Mucosa of stomach (tissue), 1 donor: Measurements from ENCODE around the gene ANKFY1.

ENCODE experiments used
- H3K27me3 ChIP-seq: one replicate; pipeline ENCODE4 v1.7.0; 2013; ENCODE audit warnings: mild to moderate bottlenecking, low read length; ENCODE audit not compliant: control insufficient read depth, insufficient read depth
- H3K36me3 ChIP-seq: one replicate; pipeline ENCODE4 v1.7.0; 2013; ENCODE audit warnings: low read length; ENCODE audit not compliant: control insufficient read depth, insufficient read depth
- H3K4me1 ChIP-seq: one replicate; pipeline ENCODE4 v1.7.0; 2013; ENCODE audit warnings: mild to moderate bottlenecking, low read length; ENCODE audit not compliant: control insufficient read depth, insufficient read depth
- H3K4me3 ChIP-seq: one replicate; pipeline ENCODE4 v1.7.0; 2013; ENCODE audit warnings: low read length
- H3K9ac ChIP-seq: one replicate; pipeline ENCODE4 v1.7.0; 2013; ENCODE audit warnings: mild to moderate bottlenecking, low read length, moderate library complexity
- H3K9me3 ChIP-seq: one replicate; pipeline ENCODE4 v1.7.0; 2013; ENCODE audit warnings: mild to moderate bottlenecking, low read length, moderate library complexity; ENCODE audit not compliant: control insufficient read depth
- donor health status: Pancreatic carcinoma.

ANKFY1 gene

GRCh38 chr17:4166419-4166818, 97.4 kb downstream of the ANKFY1 start:
- Histone ChIP-seq H3K9me3 (no peaks in the 10 kb centered on the region), H3K4me3 (no peak overlapping the region), H3K4me1 (no peaks in the 10 kb centered on the region), H3K9ac (no peak overlapping the region), H3K27me3 (no peaks in the 10 kb centered on the region), H3K36me3 (peaks cover 22% of the 10 kb centered on the region)

DNA sequence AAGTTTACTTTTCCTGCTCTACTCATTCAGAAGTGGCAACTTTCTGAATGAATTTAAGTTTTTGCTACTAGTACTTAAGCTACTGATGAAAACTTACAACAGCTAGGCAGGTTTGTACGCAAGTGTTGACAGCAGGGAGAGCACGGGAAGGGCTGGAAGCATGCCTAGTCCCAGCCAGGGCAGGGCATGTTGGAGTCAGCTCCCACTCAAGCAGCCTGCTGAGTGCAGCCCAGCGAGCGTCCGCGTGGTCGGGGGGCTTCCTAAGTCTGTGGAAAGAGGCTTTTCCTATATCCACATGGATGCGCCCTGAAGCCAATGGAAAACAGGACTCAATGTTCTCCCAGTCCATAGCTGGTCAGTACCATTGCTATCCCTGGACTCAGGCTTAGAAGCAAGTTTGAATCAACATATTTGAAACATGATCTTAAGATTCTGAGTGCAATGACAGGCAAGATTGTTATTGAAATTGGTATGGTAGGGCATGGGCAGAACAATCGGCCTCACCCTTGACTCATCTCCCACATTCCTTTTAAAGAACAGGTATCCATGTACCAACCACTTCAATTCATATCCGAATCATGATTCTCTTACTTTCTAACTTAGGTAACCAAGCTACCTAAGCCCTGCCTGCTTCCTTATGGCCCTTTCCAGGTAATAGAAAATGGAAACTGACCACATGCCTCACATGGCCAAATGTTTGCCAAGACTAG, 98.3 kb downstream of the ANKFY1 start:
- no peak overlapping the region for H3K4me3 ChIP-seq
- no peaks in the 10 kb centered on the region for H3K9me3 ChIP-seq
- H3K27me3 ChIP-seq: no peaks in the 10 kb centered on the region
- H3K4me1 ChIP-seq: no peaks in the 10 kb centered on the region
- no peak overlapping the region for H3K9ac ChIP-seq
- H3K36me3 ChIP-seq: peaks cover 22% of the 10 kb centered on the region

DNA sequence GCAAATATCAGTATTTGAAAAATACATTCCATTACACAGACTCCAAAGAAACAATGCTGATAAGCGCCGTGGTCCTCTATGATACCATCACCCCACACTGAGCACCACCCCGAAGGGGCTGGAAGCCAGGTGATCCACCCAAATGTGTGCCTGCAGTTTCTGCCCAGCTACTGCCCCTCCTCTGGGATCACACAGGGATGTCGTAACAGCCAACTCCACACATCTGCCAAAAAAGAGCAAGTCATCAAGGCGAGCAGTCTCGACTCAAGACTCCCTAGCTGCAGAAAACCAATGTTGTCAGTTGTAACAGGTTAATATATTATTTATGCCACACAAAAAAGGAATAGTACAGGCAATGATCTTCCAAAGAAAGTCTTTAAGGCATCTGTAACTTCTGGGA, 99.8 kb downstream of the ANKFY1 start:
- peaks cover 11% of the 10 kb centered on the region for H3K36me3 ChIP-seq
- H3K4me3 ChIP-seq: no peak overlapping the region
- H3K4me1 ChIP-seq: no peaks in the 10 kb centered on the region
- no peaks in the 10 kb centered on the region for H3K9me3 ChIP-seq
- H3K9ac ChIP-seq: no peak overlapping the region
- no peaks in the 10 kb centered on the region for H3K27me3 ChIP-seq

GRCh38 chr17:4162775-4163466, 100.9 kb downstream of the ANKFY1 start:
- H3K36me3 ChIP-seq: peaks cover 11% of the 10 kb centered on the region
- no peak overlapping the region for H3K4me3 ChIP-seq
- H3K4me1 ChIP-seq: no peaks in the 10 kb centered on the region
- no peaks in the 10 kb centered on the region for H3K9me3 ChIP-seq
- no peaks in the 10 kb centered on the region for H3K27me3 ChIP-seq
- no peak overlapping the region for H3K9ac ChIP-seq

DNA sequence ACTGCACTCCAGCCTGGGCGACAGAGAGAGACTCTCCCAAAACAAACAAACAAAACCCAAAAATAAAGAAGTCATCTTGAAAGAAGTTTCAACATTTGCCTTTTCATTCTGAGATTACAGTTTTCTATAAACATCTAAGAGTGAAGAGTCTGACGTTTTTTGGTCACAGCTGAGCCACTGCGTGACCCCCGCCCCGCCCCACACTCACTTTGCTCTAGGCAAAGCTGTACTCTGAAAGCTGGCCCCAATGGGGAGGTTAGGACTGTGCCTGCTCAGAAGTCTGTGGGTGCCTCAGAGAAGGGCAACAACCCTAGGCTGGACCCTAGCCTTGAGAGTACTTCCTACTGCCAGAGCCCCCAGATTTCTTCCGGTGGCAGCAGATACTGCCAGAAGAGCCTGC, 101.5 kb downstream of the ANKFY1 start:
- Histone ChIP-seq H3K9me3 (no peaks in the 10 kb centered on the region), H3K36me3 (peaks cover 10% of the 10 kb centered on the region), H3K9ac (no peak overlapping the region), H3K27me3 (no peaks in the 10 kb centered on the region), H3K4me3 (no peak overlapping the region), H3K4me1 (no peaks in the 10 kb centered on the region)

DNA sequence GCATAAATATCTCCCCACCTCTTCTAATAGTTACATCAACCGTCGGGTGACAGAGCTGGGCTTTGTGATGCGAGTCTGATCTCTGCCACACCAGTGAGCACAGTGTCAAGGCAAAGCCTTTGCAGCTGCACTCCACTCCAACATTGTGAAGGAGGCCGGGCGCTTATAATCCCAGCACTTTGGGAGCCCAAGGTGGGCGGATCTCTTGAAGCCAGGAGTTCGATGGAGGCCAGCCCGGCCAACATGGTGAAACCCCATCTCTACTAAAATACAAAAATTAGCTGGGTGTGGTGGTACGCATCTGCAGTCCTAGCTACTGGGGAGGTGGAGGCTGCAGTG, 101.8 kb downstream of the ANKFY1 start:
- Histone ChIP-seq H3K4me3 (no peak overlapping the region), H3K36me3 (peaks cover 6% of the 10 kb centered on the region), H3K9me3 (no peaks in the 10 kb centered on the region), H3K27me3 (no peaks in the 10 kb centered on the region), H3K4me1 (no peaks in the 10 kb centered on the region), H3K9ac (no peak overlapping the region)

- Histone ChIP-seq H3K36me3 (peaks cover under 1% of the 10 kb centered on the region), H3K9me3 (no peaks in the 10 kb centered on the region), H3K4me3 (no peak overlapping the region), H3K4me1 (no peaks in the 10 kb centered on the region), H3K9ac (no peak overlapping the region), H3K27me3 (no peaks in the 10 kb centered on the region)
These were observed 102.4 kb downstream of the ANKFY1 start for GRCh38 chr17:4161192-4161966.

- no peak overlapping the region for H3K9ac ChIP-seq
- H3K4me3 ChIP-seq: no peak overlapping the region
- H3K9me3 ChIP-seq: no peaks in the 10 kb centered on the region
- H3K27me3 ChIP-seq: no peaks in the 10 kb centered on the region
- H3K36me3 ChIP-seq: no peaks in the 10 kb centered on the region
- H3K4me1 ChIP-seq: no peaks in the 10 kb centered on the region
These were observed 103.4 kb downstream of the ANKFY1 start for GRCh38 chr17:4160294-4160859.

GRCh38 chr17:4159761-4160160, 104.0 kb downstream of the ANKFY1 start:
- Histone ChIP-seq H3K9ac (no peak overlapping the region), H3K4me1 (no peaks in the 10 kb centered on the region), H3K27me3 (no peaks in the 10 kb centered on the region), H3K4me3 (no peak overlapping the region), H3K9me3 (no peaks in the 10 kb centered on the region), H3K36me3 (no peaks in the 10 kb centered on the region)

DNA sequence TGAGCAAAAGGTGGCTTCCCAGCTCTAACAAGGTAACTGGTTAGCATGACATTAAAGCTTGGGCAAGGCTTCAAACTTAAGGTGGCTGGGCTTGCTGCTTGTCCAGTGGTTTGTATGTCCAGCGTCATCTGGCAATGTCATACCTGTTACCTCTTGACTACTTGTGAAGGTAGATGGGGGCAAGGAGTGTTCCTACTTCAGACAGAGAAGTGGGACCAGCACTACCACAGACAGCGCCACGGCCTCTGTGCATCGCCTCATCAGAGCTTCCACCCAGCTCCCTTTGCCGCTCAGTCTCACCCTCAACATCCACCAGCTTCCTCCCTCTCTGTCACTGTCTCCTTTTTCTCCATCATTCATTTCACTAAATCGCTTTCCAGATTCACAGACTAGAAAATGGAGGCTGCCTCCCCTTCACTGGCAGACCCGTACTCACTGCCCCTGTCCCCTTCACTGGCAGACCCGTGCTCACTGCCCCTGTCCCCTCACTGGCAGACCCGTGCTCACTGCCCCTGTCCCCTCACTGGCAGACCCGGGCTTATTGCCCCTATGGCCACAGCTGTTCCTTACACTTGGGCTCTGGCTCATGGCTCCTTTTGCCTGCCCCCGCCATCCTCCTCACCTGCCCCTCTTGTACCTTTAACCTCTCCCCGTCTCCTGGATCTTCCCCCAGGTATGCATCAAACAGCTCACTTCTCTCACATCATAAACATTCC, 106.0 kb downstream of the ANKFY1 start:
- no peaks in the 10 kb centered on the region for H3K36me3 ChIP-seq
- H3K4me1 ChIP-seq: no peaks in the 10 kb centered on the region
- H3K9me3 ChIP-seq: no peaks in the 10 kb centered on the region
- H3K27me3 ChIP-seq: no peaks in the 10 kb centered on the region
- no peak overlapping the region for H3K9ac ChIP-seq
- H3K4me3 ChIP-seq: no peak overlapping the region

DNA sequence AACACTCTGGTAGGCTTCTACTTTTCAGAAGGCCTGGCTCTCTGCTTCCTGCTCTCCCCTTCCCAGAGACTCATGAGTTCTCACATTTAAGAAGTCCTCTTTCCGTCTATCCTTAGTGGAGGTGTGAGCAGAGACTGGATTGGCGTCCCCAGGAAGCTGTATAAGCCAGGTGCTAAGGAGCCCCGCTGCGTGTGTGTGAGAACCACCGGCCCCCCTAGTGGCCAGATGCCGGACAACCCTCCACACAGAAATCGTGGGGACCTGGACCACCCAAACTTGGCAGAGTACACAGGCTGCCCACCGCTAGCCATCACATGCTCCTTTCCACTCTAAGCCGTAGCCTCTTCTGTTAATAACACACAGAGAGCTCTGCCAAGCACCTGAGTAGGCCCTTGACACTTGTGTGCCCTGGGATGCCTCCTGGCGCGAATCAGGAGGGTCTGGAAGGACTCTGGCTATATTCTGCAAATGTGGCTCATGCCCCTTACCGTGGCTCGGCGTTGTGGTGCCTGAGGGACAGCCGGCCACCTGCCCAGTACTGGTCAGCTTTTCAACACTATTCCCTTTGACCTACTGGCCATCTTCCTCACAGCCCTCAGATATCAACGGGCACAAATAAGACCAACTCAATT, 106.9 kb downstream of the ANKFY1 start:
- H3K4me3 ChIP-seq: no peak overlapping the region
- no peaks in the 10 kb centered on the region for H3K9me3 ChIP-seq
- H3K36me3 ChIP-seq: no peaks in the 10 kb centered on the region
- H3K9ac ChIP-seq: no peak overlapping the region
- H3K4me1 ChIP-seq: no peaks in the 10 kb centered on the region
- H3K27me3 ChIP-seq: no peaks in the 10 kb centered on the region
